ENCODE results near the gene ZNF844. TPM values are rescaled to one million over a fixed set of nuclear protein-coding genes. Genes with fewer than 3 reads are reported as not detected.

The ZNF844 gene
- total and polyA plus RNA-seq, 2 of the 8 experiments (the other 6 are each of a cell fraction or from before 2014, with no cell fraction given): 3.1 to 9.8 TPM

DNA sequence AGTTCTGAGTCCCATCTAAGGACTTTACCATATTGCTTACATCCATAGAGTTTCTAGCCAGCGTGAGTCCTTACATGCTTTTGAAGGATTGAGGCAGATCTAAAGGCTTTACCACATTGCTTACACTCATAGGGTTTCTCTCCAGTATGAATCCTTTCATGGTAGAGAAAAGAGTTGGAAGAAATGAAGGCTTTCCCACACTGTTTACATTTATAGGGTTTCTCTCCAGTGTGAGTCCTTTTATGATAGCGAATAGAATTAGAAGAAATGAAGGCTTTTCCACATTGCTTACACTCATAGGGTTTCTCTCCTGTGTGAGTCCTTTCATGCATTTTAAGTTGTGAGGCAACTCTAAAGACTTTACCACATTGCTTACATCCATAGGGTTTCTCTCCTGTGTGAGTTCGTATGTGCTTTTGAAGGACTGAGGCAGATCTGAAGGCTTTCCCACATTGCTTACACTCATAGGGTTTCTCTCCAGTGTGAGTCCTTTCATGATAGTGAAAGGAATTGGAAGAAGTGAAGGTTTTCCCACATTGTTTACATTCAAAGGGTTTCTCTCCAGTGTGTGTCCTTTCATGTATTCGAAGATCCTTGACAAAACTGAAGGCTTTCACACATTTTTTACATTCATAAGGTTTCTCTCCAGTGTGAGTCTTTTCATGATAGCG, 20.6 kb upstream of the ZNF844 start:
- H2AFZ ChIP-seq (ENCODE audit: low read length): no peak overlapping the region
- H2BK12ac ChIP-seq (ENCODE audit: low read depth, low read length): no peak overlapping the region
- H2BK120ac ChIP-seq (replicated peaks; ENCODE audit: low read depth, low read length): no peak overlapping the region
- no peak overlapping the region for H2BK5ac ChIP-seq (ENCODE audit: low read depth, low read length)
- no peak overlapping the region for H3K4ac ChIP-seq (replicated peaks; ENCODE audit: insufficient read length, low read depth, low read length)
- H2BK15ac ChIP-seq (ENCODE audit: low read length): no peak overlapping the region
- H3K4me3 ChIP-seq (ENCODE audit: extremely low read depth in 1 of 4, insufficient read depth in 2 of 4, low read depth in 3 of 4, low read length in 4 of 4): peak overlapping the region in 1 of 4 experiments; percentile 30; a peak in 1 of 8 replicates
- no peaks in the 10 kb centered on the region for H3K4me1 ChIP-seq (replicated peaks in 1 of 4; ENCODE audit: control insufficient read depth in 3 of 4, insufficient read depth in 4 of 4, low read length in 3 of 4)
- FAIRE-seq (no peak), DNase-seq (ENCODE audit: low read depth in 1 of 2, low spot score in 2 of 2) (no peak)
- H3K9ac ChIP-seq (replicated peaks in 1 of 4; ENCODE audit: extremely low read depth in 1 of 4, low read depth in 3 of 4, low read length in 3 of 4): no peak overlapping the region
- H4K20me1 ChIP-seq (replicated peaks in 1 of 2; ENCODE audit: control insufficient read depth in 1 of 2, insufficient read depth in 2 of 2, low read length in 2 of 2): no peaks in the 10 kb centered on the region
- H3K27ac ChIP-seq (ENCODE audit: low read depth, low read length): no peak overlapping the region
- no peaks in the 10 kb centered on the region for H3K23me2 ChIP-seq (ENCODE audit: low read depth, low read length)
- H3K4me2 ChIP-seq (ENCODE audit: insufficient read depth in 1 of 2, low read depth in 2 of 2, low read length in 2 of 2): no peak overlapping the region
- H2AK5ac ChIP-seq (ENCODE audit: low read depth, low read length): no peak overlapping the region
- peaks cover 55 to 70% of the 10 kb centered on the region in 2 experiments for H3K9me3 ChIP-seq (ENCODE audit: insufficient read depth in 2 of 2, low read depth in 1 of 2, low read length in 1 of 2)
- ChIA-PET POLR2A (ENCODE audit: partially characterized antibody) (no interaction called here), CTCF (ENCODE audit: partially characterized antibody) (no interaction called here)
- H3K27me3 ChIP-seq (replicated peaks in 1 of 4; ENCODE audit: control insufficient read depth in 3 of 4, extremely low read depth in 1 of 4, insufficient read depth in 3 of 4, low read length in 3 of 4): no peaks in the 10 kb centered on the region
- H4K5ac ChIP-seq (ENCODE audit: insufficient read length, low read depth, low read length): no peak overlapping the region
- H3K23ac ChIP-seq (ENCODE audit: insufficient read length): no peak overlapping the region
- H4K91ac ChIP-seq (replicated peaks; ENCODE audit: insufficient read length, low read length): no peak overlapping the region
- H3K14ac ChIP-seq (ENCODE audit: insufficient read length): no peak overlapping the region
- peaks cover 18 to 70% (median 41%) of the 10 kb centered on the region in 4 experiments; a peak in 7 of 8 replicates for H3K36me3 ChIP-seq (ENCODE audit: control insufficient read depth in 2 of 4, insufficient read depth in 4 of 4, low read length in 3 of 4)
- no peak overlapping the region for H3K56ac ChIP-seq (replicated peaks; ENCODE audit: insufficient read length, low read depth, low read length)
- no peak overlapping the region for H3K18ac ChIP-seq (ENCODE audit: extremely low read depth, low read length)
- H3K79me1 ChIP-seq (ENCODE audit: low read depth, low read length): no peaks in the 10 kb centered on the region
- H3K79me2 ChIP-seq (ENCODE audit: control insufficient read depth in 1 of 2, insufficient read depth in 2 of 2, low read length in 2 of 2): peaks cover 0 to 16% of the 10 kb centered on the region in 2 experiments; a peak in 2 of 4 replicates
- 88% methylated on average over 5 of the region's 5 CpGs; no CpG with 5 or more reads in 1 of the 2 experiments for WGBS, 2 experiments (ENCODE audit: extremely low coverage in 1 of 2, insufficient coverage in 1 of 2, insufficient read length in 1 of 2, insufficient replicate concordance in 2 of 2, low coverage in 1 of 2, low lambda C conversion rate in 2 of 2, missing lambda C conversion rate in 1 of 2)
- H2BK20ac ChIP-seq (ENCODE audit: low read length): no peak overlapping the region
- H4K8ac ChIP-seq (ENCODE audit: extremely low read depth, insufficient read depth, low read length): no peak overlapping the region; the same call in 1 of the 2 replicates
- no peak for TF ChIP-seq SP4 (IDR thresholded peaks at IDR 0.05; ENCODE audit: low read length)
- TF ChIP-seq, protein P1, sequence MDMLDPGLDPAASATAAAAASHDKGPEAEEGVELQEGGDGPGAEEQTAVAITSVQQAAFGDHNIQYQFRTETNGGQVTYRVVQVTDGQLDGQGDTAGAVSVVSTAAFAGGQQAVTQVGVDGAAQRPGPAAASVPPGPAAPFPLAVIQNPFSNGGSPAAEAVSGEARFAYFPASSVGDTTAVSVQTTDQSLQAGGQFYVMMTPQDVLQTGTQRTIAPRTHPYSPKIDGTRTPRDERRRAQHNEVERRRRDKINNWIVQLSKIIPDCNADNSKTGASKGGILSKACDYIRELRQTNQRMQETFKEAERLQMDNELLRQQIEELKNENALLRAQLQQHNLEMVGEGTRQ (IDR thresholded peaks at IDR 0.05; ENCODE audit: low read length): no peak
- no peak for TF ChIP-seq NANOG (IDR thresholded peaks at IDR 0.05; ENCODE audit: insufficient read depth, low read depth, low read length, poor library complexity, severe bottlenecking)
- no peak for TF ChIP-seq SIN3A (conservative IDR thresholded peaks at IDR 0.05 in 1 of 2, IDR thresholded peaks at IDR 0.05 in 1 of 2; ENCODE audit: low read depth in 1 of 2, low read length in 2 of 2)
- peak; percentile 78 for TF ChIP-seq ZNF274 (IDR thresholded peaks at IDR 0.05; ENCODE audit: borderline replicate concordance, extremely low read depth, low read length)
- TF ChIP-seq JUN (IDR thresholded peaks at IDR 0.05; ENCODE audit: low read depth, low read length): no peak
- no peak for TF ChIP-seq CREB1 (IDR thresholded peaks at IDR 0.05)
- TF ChIP-seq BRCA1 (IDR thresholded peaks at IDR 0.05; ENCODE audit: low read depth, low read length): no peak
- TF ChIP-seq SP1 (IDR thresholded peaks at IDR 0.05; ENCODE audit: low read depth, low read length): no peak
- no peak for TF ChIP-seq SP2 (IDR thresholded peaks at IDR 0.05; ENCODE audit: low read length)
- TF ChIP-seq RAD21 (IDR thresholded peaks at IDR 0.05 in 1 of 2, conservative IDR thresholded peaks at IDR 0.05 in 1 of 2; ENCODE audit: low read depth in 2 of 2, low read length in 2 of 2): no peak
- peak; percentile 63; the same call in 1 of the 2 replicates for TF ChIP-seq GTF2F1 (IDR thresholded peaks at IDR 0.05; ENCODE audit: borderline replicate concordance, low read depth, low read length)

Data from H1 (cell line).